Measurements from ENCODE around the gene PDZRN4.
"Not testable (repeated sequence)": the region's sequence is repeated elsewhere in the genome, so short reads cannot be mapped to it uniquely, and the experiment has no call there.

The PDZRN4 gene

DNA sequence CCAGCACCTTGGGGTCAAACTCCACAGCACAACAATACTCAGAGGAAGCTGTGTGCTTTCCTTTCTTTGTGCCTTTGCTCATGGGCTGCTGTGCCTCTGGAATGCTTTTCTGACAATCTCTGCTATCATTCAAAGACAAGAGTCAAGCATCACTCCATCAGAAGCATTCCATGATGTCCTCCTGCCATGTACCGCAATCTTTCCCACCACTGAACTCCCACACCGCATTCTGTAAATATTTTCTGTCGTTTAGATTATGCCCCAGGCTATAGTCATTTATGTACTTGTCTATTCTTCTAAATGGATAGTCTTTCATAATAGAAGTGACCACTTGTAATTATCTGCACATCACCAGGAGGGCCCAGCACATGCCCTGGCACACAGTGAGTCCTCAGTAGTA, 327.8 kb downstream of the PDZRN4 start:
- no peak for DNase-seq

DNA sequence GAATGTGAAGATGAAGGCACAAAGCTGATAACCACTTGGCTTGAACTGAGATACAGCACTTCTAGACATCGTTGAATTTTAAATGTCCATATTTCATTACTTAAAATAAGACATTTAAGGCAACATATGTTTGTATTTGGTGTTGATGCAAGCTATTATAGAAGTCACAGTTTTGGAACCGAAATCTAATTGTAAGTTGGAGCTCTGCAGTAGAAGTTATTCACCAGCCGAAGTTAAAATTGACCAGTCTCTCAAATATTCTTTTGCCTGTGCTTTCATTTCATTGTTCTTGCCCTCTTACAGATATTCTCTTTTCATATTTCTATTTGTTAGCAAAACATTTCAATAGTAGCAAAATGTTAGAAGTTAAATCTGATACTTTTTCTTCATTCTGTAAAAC, 332.7 kb downstream of the PDZRN4 start:
- no peak for DNase-seq

DNA sequence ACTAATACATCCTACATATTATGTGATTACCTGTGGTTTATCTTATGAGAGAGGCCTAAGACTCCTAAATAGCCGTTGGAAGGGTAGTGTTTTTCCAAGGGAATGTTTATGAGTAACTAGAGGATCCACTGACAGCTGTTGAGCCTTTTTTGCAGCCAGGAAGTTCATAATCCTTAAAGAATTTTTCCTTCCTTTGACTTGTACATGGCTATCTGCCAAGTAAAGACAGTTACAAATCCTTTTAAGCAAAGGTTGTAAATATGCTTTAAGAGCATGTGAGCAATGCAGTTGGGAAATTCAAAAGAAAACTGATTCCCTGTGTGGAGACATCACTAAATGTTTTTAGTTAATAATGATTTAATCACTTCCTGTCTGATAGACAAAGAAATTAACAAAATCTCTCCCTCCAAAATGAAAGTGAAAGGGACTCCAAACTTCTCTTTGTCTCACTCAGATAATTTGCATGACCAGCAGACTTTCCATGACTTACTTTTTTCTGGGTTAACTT, 333.8 kb downstream of the PDZRN4 start:
- no peak for DNase-seq

DNA sequence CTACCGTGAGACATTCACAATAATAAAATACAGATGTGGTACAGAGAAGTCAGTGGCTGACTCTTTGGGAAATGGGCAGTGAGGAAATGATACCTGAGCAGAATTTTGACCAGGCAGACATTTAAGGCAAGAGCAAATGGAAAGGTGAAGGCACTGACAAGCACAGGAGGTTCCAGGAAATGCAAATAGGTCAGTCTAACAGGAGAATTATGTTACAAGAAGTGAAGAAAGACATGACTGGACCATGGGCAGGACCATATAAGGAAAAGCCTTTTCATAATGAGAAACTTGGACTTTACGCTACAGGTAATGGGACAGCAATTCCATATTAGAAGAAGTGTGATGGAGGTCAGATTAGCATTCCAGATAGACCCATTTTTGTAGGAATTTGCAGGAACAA, 338.9 kb downstream of the PDZRN4 start:
- DNase-seq: no peak

DNA sequence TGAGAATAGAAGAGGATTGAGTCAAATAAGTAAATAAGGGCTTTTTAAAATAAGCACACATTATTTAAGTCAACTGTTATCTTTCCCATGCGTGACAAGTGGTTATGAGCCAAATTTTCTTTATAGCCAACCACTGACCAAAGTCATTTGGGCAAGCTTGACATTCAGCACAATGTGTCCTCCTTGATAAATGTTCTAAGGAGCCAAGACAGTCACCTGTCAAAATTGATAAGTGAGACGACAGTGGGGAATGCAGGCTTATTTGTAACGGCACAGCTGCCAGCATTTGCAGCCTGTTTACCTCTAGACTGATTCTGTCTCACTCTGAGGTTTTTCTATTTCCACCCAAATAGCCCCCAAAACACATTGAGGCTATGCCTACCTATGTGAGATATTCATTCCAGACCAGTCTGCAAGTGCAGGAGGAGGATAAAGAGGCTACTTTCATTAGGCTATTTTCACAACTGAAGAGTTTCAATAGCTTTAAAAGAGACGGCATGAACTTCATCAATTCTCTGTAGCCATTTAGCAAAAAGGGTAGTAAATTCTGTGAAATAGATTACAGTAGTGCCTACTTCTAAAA, 339.5 kb downstream of the PDZRN4 start:
- no peak for DNase-seq

DNA sequence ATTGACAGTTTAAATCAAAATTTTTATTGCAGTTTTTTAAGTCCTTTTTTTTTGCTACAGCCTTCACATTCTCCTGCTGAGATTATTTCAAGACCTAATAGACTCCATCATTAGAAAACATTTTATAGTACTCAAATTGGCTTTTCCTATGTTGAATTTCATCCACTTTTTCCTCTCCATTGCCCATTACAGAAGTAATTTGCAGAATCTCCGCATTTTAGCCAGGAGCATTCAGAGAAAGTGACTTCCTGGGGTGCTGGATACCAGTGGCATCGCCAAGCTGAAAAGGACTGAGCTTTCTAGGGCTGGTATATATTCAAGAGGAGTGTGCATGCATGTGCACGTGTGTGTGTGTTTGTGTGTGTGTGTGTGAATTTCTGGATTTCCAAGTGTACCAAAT, 340.8 kb downstream of the PDZRN4 start:
- no peak for DNase-seq

DNA sequence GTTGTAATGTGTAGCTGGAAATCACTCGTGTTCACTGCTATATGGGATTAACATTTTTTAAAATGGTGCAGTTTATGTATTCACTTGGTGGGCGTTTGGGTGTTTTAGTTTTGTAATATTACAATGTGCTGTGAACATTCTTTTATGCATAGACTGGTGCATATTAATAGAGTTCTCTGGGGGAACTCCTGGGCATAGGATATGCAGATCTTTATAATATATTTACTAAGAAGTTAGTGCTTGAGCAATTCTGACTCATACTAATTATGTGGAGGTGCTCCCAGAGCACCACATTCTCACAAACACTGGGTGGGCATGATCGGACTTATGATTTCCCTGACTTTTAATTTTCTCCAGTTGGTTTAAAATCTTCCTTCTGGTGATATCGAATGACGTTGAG, 342.3 kb downstream of the PDZRN4 start:
- no peak for DNase-seq

DNA sequence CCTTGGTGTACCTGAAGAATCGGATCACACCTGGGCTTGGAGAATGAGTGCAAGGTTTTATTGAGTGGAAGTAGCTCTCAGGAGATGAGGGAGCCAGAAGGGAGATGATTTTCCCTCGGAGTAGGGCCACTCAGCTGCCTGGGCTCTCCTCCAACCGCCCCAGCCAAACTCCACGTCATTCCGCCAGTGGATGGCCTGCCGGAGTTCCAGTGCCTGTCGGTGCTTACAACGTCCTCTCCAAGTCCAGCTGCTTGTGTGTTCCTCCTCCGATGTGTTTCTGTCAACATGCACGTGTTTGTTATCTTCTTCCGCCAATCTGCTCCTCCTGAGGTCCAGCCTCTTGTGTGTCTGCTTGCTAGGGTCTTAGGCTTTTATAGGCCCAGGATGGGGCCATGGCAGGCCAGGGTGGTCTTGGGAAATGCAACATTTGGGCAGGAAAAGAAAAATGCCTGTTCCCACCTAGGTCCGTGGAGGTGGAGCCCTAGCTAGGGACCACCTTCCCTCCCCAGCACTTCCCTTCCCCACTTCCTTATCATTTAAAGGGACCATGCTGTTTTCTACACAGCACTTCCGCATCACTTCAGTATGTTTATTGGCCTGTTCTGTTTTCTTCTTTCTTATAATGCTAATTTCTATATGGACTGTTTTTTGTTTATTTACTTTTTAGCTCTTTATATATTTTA, 343.2 kb downstream of the PDZRN4 start:
- no peak for DNase-seq

DNA sequence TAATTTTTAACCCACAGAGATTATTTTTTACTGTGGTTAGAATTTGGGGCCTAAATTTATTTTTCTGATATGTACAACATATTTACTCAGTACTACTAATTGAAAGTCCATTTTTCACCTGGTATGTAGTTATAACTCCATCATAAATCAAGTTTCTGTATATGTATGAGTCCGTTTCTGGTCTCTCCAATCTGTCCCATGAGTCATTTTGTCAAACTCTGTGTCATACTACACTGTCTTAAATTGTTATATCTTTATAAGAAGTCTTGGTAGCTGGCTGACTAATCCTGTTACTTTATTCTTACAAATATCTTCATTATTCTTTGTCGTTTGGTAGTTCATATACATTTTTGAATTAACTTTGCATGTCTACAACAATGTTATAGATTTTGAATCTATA, 344.0 kb downstream of the PDZRN4 start:
- DNase-seq: no peak

DNA sequence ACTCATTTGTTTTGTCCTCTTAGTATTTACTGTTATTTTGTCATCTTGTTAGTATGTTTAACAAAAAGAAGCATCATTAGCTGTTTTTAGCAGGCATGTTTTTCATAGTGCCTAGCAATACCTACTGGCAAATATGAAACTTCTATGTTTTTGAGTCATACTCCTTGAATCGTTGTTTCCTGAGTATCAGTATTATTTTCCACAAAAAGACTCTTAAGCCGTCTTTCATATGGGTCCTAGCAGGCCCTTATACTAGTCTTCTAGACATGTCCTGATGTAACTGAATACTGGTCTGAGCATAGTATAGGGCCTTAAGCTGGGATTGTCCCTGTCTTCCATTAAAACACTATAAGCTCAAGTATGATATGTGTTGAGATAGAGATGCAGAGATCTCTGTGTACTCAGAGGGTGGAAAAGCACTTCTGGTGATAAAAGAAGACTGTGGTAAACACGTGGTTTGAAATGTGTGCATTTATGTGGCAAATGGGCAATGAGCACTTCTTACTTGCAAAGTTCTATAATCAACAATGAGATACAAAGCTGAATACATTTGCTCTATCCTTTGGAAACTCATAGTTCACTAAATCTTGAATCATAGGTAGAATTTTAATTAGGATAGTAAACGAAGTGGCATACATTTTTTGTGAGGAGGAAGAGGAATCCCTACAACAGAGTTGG, 348.8 kb downstream of the PDZRN4 start:
- no peak for DNase-seq

DNA sequence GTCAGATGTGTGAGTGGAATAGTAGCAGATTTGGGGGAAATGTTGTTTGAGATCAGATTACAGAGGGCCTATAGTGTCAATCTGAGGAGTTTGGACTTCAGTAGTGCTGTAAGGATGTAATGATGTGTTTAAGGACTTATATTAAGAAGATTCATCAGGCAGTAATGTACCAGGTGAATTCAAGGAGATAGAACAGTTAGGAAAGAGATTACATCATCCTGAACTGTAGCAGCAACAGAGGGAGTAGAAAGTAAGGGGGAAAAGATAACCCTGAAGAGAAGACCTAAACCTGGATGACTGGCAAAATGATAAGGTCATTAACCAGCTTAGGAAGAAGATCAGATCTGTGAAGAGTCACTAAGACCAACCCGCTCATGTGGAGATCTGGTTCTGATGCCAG, 349.4 kb downstream of the PDZRN4 start:
- DNase-seq: no peak

DNA sequence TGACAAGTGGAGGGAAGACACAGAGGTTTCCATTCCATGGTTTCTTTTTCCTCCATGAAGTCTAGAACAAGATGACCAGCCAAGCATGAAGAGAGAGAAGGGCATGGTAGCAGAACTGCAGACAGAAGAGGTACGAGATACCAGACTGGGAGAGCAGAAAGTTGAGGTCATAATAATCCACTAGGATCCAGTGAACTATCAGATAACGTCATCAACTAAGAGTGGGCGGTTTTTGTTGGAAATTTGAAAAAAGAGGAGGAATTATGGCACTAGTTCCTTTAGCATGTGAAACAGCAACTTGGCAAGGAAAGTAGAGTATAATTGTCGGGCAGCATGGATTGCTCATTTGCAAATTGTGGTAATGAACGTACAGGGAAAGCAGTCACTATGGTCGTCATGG, 357.6 kb downstream of the PDZRN4 start:
- DNase-seq: no peak

DNA sequence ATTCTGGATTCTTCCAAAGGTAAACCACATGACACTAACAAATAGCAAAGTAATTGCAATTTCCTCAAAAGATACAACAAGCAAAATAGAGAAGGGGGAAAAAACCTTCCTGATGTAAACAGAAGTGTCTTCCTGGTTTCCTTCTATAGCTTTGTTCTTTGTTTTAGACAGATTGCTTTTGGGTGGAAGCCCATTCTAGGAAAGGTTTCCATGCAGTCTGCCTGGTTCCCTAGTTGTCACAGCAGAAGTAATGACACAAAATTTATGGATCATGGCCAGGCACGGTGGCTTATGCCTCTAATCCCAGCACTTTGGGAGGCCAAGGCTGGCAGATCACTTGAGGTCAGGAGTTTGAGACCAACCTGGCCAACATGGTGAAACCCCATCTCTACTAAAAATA, 359.0 kb downstream of the PDZRN4 start:
- DNase-seq: not testable (repeated sequence)

DNA sequence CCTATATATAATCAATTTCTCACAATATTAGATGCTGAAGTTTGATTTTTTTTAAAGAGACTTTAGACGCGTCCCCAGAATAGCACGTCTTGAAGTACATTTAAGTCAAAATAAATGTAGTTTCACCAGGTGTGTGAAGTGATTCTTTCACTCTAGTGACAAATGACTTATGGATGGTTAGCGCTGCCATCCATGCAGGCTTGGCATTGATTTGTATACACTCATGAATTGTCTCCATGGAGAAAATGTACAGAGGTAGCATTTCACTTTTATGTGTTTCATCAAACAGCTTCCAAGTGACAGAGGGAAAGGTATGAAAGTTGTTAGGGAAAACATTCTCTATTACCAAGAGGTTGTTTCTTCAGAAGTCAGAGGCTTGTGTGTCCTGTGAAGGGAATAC, 360.8 kb downstream of the PDZRN4 start:
- DNase-seq: no peak

DNA sequence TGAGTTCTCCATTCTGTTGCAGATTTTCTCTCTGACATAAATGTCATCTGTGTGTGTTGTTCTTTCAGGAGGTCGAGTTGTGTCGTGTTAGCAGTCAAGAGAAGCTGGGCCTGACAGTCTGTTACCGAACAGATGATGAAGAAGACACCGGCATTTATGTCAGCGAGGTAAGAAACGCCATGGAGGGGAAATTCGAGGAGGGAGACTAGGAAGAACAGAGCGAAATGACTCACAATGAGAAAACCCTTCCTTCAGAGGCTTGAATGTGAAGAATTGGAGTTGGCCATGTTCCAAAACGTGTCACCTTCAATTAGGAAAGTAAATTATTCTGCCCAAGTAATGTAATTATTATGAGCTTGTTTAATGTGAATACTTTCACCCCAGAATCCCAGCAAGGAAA, 364.5 kb downstream of the PDZRN4 start:
- DNase-seq: no peak

DNA sequence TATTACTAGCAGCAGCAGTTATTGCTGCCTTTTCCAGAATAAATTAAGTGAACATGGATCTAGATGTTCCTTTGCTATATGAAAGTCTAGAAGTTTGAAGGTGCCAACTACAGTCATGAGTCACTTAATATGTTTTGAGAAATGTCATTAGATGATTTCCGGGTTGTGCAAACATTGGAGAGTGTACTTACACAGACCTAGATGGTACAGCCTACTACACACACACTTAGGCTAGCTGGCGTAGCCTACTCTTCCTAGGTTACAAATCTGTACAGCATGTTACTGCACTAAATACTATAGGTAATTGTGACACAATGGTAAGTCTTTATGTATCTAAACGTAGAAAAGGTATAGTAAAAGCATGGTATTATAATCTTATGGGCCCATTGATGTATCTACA, 368.1 kb downstream of the PDZRN4 start:
- peak; percentile 51 for DNase-seq

DNA sequence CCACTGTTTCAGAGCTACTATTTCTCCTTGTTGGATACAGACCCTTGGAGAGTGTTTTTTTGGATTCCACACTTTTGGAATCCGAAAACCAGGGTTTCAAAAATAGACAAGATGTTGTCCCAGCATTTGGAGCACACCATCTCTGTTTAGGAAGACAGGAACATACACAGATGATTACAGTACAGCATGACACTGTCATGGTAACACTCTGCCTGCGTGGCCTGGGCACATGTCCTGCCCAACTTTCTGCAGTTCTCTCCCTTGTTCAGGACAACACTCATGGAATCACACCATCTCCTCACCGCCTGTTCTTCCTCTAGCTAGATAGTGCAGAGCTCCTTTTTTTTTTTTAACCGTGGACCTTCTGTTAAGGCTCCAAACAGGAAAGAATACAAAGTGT, 369.2 kb downstream of the PDZRN4 start:
- DNase-seq: no peak

DNA sequence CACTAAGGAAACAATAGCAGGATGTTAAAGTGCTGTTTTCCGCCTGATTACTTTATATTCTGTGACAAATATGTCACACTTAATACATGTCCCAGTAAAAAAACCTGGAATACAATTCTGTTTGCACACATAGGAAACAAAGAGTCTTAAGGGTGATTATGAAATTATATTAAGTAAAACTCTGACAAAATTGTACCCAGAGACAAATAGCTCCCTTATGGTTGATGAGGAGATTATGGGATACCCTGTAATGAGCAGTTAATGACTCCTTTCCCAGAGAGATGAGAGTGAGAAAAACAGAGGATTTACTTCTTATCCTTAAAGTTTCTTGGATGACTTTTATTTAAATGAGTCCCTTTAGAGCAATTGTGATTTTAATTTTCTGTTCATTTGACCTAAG, 370.6 kb downstream of the PDZRN4 start:
- no peak for DNase-seq

DNA sequence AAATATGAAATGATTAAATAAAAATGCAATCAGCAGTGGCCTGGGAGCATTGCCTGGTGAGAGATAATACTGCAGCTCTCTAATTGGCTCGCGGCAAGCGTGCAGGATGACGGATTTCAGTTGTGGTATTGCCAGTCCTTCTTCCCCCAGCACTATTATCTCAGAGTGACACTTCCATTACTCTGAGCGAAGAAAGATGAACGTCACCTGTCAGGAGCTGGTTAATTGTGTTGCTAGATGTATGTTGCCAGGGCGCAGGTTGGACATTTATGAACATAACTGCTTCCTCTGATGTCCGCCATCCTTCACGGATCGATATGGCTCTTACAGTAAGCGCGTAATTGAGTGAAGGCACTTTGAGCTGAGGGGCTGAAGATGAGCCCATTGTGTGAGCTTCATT, 374.9 kb downstream of the PDZRN4 start:
- no peak for DNase-seq

DNA sequence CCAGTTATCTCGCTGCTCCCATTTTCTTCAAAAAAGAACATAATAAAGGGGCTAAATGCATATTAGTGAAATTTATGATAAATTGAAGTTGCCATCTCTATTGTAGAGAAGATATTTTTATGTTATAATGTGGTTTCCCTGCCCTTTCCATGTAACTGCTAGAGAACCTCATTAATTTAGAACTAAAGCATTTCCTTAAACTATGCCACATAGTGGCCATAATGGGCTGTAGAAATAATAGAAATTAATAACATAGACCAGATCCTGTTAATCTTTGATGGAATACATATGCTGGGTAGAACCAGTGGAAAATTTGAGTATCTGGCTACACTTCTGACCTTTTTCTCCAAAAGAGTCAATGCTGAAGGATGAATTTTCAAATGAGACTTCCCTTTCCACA, 376.7 kb downstream of the PDZRN4 start:
- DNase-seq: no peak

DNA sequence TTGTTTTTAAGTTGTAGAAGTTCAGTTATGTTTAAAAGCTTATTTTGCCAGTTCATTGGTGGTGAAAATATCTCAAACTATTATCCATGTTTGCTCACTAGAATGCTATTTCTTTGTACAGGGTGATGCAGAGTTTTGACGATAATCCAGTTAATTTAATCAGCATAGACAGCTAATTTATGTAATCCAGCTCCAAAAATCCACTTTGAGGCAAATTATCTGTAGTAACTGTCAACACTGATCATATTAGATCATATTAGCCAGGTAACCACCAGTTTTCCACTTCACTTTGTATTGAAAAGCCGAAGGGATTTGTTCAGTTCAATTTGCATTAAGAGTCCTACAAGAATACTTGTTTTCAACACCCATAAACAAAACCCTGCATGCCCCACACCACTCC, 378.6 kb downstream of the PDZRN4 start:
- no peak for DNase-seq

DNA sequence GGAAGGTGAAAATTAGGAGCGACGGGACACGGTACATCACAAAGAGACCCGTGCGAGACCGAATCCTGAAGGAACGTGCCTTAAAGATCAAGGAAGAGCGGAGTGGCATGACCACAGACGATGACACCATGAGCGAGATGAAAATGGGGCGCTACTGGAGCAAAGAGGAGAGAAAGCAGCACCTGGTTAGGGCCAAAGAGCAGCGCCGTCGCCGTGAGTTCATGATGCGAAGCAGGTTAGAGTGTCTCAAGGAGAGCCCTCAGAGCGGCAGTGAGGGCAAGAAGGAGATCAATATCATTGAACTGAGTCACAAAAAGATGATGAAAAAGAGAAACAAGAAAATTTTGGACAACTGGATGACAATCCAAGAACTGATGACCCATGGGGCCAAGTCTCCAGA, 385.3 kb downstream of the PDZRN4 start:
- DNase-seq: no peak

DNA sequence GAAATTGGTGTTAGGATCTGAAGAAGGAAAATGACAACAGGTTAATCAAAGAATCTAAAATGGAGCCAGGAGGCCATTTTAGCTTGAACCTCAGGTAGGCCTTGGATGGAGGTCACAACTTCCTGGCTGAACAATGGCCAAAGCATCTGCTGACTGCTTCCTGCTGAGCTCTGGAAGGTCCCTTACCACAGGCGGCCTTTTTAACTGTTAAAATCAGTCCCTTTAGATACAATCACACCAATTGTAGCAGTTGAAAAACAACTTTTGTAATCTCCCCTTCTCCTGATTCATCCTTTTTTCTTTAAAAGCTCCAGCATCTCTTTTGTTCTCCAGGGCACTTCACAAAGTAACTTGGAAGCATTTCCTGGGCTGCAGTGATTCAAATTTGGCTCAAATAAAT, 388.8 kb downstream of the PDZRN4 start:
- DNase-seq: no peak

DNA sequence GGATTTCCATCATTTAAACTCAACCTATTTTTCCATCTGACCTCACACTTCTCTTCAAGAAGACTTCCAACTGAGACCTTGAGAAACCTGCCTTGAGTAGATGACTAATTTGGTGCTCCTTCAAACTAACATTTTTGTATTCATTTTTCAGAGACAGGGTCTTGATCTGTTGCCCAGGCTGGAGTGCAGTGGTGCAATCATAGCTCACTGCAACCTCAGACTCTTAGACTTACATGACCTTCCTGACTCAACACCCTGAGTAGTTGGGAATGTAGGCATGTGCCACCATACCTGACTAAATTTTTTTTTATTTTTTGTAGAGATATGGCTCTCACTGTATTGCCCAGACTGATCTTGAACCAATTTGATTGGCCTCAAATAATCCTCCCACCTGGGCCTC, 389.9 kb downstream of the PDZRN4 start:
- no peak for DNase-seq

DNA sequence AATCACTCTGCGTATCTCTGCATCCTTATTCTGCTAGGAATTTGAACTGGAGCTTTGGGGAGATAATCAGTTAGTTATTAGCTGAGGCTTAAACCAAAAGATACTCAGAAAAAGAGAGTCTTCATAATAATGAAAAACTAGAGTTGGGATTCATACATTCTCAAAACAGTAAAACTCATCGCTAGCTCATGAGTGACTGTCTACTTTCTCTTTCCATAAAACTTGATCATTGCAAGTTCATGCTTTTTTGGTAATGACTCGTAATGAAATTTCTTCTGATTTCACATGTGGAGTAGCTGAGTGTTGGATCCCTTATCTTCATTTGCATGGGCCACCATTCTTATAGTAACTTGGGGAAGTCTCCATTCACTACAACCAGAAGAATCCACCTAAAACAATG, 397.7 kb downstream of the PDZRN4 start:
- no peak for DNase-seq

Data from NCI-H510A treated with DMSO at 0.1 percent for 48 hours (cell line).